SU-DHL-6 (cell line): ENCODE results near the gene NOTCH3.

Experiments used
- EZH2phosphoT487 ChIP-seq: fragments of 200-600 bp; sonication (generic), shearing (Covaris generic); conservative IDR thresholded peaks from 2 replicates; pipeline ENCODE4 v1.6.1; 2018; ENCODE audit warnings: mild to moderate bottlenecking, antibody characterized with exemption, low read length, moderate library complexity, mixed read lengths
- TF ChIP-seq, protein P1 (sequence below): fragments of 200-600 bp; sonication (generic); IDR thresholded peaks from one replicate; pipeline ENCODE4 v1.5.1; 2017; ENCODE audit warnings: antibody characterized with exemption, mild to moderate bottlenecking, low read length, moderate library complexity; ENCODE audit not compliant: insufficient read depth, poor library complexity, severe bottlenecking

DNA sequence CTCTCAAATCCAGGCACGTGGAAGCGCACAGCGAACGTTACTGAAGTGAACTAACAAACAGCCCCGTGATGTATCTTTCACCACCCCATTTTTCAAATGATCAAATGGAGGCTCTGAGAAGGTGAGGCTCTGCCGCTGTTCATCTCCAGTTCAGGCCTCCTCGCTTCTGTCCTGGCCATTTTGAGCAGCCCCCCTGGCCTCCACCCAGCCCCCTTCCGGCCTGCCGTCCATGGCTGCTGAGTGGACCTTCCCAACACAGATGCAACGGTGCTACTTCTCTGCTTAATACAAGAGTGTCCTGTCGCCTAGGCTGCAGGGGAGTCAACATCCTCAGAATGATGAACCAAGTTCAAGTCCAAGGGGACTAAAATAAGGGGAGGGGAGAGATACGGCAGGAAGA is 83.9 kb downstream of the NOTCH3 start:
- TF ChIP-seq, protein P1, sequence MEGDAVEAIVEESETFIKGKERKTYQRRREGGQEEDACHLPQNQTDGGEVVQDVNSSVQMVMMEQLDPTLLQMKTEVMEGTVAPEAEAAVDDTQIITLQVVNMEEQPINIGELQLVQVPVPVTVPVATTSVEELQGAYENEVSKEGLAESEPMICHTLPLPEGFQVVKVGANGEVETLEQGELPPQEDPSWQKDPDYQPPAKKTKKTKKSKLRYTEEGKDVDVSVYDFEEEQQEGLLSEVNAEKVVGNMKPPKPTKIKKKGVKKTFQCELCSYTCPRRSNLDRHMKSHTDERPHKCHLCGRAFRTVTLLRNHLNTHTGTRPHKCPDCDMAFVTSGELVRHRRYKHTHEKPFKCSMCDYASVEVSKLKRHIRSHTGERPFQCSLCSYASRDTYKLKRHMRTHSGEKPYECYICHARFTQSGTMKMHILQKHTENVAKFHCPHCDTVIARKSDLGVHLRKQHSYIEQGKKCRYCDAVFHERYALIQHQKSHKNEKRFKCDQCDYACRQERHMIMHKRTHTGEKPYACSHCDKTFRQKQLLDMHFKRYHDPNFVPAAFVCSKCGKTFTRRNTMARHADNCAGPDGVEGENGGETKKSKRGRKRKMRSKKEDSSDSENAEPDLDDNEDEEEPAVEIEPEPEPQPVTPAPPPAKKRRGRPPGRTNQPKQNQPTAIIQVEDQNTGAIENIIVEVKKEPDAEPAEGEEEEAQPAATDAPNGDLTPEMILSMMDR = no peak
- TF ChIP-seq EZH2phosphoT487 = no peak
